A549 (cell line): ENCODE measurements around the gene MYBPC2. TPM values are rescaled to one million over a fixed set of nuclear protein-coding genes. Genes with fewer than 3 reads are reported as not detected.

ENCODE experiments used
- ATAC-seq, 2 experiments: fragments of 200-7000 bp in 1 of 2; fragments of >200 bp in 1 of 2; cut with Nextera tagmentation in 1 of 2; cut with Tn5 transposase in 1 of 2; 3 replicates each; pipeline versions ENCODE4 v1.8.0 to v1.9.1; 2018 to 2020; ENCODE audit warnings: mild to moderate bottlenecking in 1 of 2, moderate library complexity in 1 of 2
- CTCF ChIA-PET: fragments of 300-600 bp; sonication (Branson Sonifier 250); formaldehyde crosslinking; extraction: SDS; loops from one replicate; lab custom pipeline; 2021; ENCODE audit warnings: antibody characterized with exemption, inconsistent platforms; lab: Yijun Ruan, JAX
- POLR2A ChIA-PET: fragments of 350-600 bp; formaldehyde crosslinking; extraction: SDS; loops from one replicate; lab custom pipeline; 2021; ENCODE audit warnings: antibody characterized with exemption, inconsistent platforms; lab: Yijun Ruan, JAX
- DNase-seq, 2 experiments: peaks; one replicate each; pipeline versions ENCODE4 v3.0.0 to v3.0.0-alpha.2; 2011 to 2016; ENCODE audit warnings: low read depth in 1 of 2, low spot score in 1 of 2
- FAIRE-seq: peaks from 2 replicates; lab custom pipeline; 2011; peaks lifted over from hg19 to GRCh38; lab: Jason Lieb, UNC
- H3K27ac ChIP-seq, 2 experiments: fragments of >200 bp; sonication (Bioruptor Twin); formaldehyde crosslinking; 3 replicates each; pipeline ENCODE4 v1.5.1; 2016 to 2017
- H3K4me1 ChIP-seq: fragments of >200 bp; sonication (Bioruptor Twin); formaldehyde crosslinking; 3 replicates; pipeline ENCODE4 v1.6.1; 2016
- H3K4me2 ChIP-seq: fragments of >200 bp; sonication (Bioruptor Twin); formaldehyde crosslinking; 3 replicates; pipeline ENCODE4 v1.6.1; 2016
- H3K4me3 ChIP-seq: fragments of >200 bp; sonication (Bioruptor Twin); formaldehyde crosslinking; 3 replicates; pipeline ENCODE4 v1.5.1; 2016
- H3K9me3 ChIP-seq: fragments of >200 bp; sonication (Bioruptor Twin); formaldehyde crosslinking; 3 replicates; pipeline ENCODE4 v1.6.1; 2016
- CEBPB ChIP-seq, 2 experiments: fragments of >200 bp in 1 of 2; sonication (Bioruptor Twin) in 1 of 2; formaldehyde crosslinking in 1 of 2; IDR thresholded peaks; 2 replicates each; pipeline ENCODE4 v1.6.1; 2012 to 2016
- EHF ChIP-seq: fragments of 250-450 bp; sonication (Bioruptor Pico); IDR thresholded peaks from 2 replicates; pipeline ENCODE4 v1.5.0; 2020; ENCODE audit warnings: mild to moderate bottlenecking
- EHMT2 ChIP-seq: fragments of 200-600 bp; sonication (generic); IDR thresholded peaks from 2 replicates; pipeline ENCODE4 v1.6.1; 2016; ENCODE audit warnings: antibody characterized with exemption, low read depth, mild to moderate bottlenecking, moderate library complexity
- ESRRA ChIP-seq: fragments of 150-350 bp; IDR thresholded peaks from 2 replicates; pipeline ENCODE4 v1.6.1; 2014; ENCODE audit warnings: mild to moderate bottlenecking, low read length, borderline replicate concordance
- FOSB ChIP-seq: fragments of 250-450 bp; sonication (Bioruptor Pico); IDR thresholded peaks from 2 replicates; pipeline ENCODE4 v1.5.0; 2020; ENCODE audit warnings: mild to moderate bottlenecking, moderate library complexity
- GATA3 ChIP-seq: IDR thresholded peaks from 2 replicates; pipeline ENCODE4 v1.6.1; 2012; ENCODE audit warnings: borderline replicate concordance
- HDAC2 ChIP-seq: fragments of 200-600 bp; sonication (generic); IDR thresholded peaks from 2 replicates; pipeline ENCODE4 v1.6.1; 2016
- HEYL ChIP-seq: fragments of 250-450 bp; sonication (Bioruptor Pico); IDR thresholded peaks from 2 replicates; pipeline ENCODE4 v1.8.0; 2021; ENCODE audit warnings: mild to moderate bottlenecking, moderate library complexity
- HOXA7 ChIP-seq: fragments of 250-450 bp; sonication (Bioruptor Pico); IDR thresholded peaks from 2 replicates; pipeline ENCODE4 v1.5.0; 2020; ENCODE audit warnings: mild to moderate bottlenecking, moderate library complexity
- HOXB13 ChIP-seq: fragments of 250-450 bp; sonication (Bioruptor Pico); IDR thresholded peaks from 2 replicates; pipeline ENCODE4 v1.5.0; 2020; ENCODE audit warnings: low read depth, mild to moderate bottlenecking, moderate library complexity
- MAFK ChIP-seq: fragments of 450-650 bp; IDR thresholded peaks from 2 replicates; pipeline ENCODE4 v1.6.1; 2014; ENCODE audit not compliant: partially characterized antibody
- POLR2AphosphoS2 ChIP-seq: conservative IDR thresholded peaks from 2 replicates; pipeline ENCODE4 v1.6.1; 2012; ENCODE audit warnings: low read length, improper control_type of control experiment, inconsistent platforms
- RARB ChIP-seq: fragments of 250-450 bp; sonication (Bioruptor Pico); IDR thresholded peaks from 2 replicates; pipeline ENCODE4 v1.8.0; 2021; ENCODE audit warnings: mild to moderate bottlenecking, moderate library complexity
- ZC3H11A ChIP-seq: fragments of 450-650 bp; IDR thresholded peaks from 2 replicates; pipeline ENCODE4 v1.6.1; 2014; ENCODE audit warnings: antibody characterized with exemption, mild to moderate bottlenecking
- WGBS: methylation state at CpG from one replicate; pipeline ENCODE4 v1.1.6; 2017; ENCODE audit errors: missing lambda C conversion rate; 5-methylcytosine and 5-hydroxymethylcytosine counted together
- polyA plus RNA-seq, 4 experiments: library from polyadenylated mRNA; depleted of rRNA in 3 of 4; stranded (reverse); fragments of >200 nt; fragmentation: RNase III in 1 of 4; extraction: RNeasy Plus Mini Kit Qiagen cat#74134 plus additional on column Dnase treatment in 1 of 4; gene quantifications; 2 replicates in 3 of 4; 3 replicates in 1 of 4; pipeline ENCODE4 v1.2.3, GENCODE V29; 2011 to 2017
- TF ChIP-seq, protein P1 (sequence below): fragments of 250-450 bp; sonication (Bioruptor Pico); IDR thresholded peaks from 2 replicates; pipeline ENCODE4 v1.5.0; 2020; ENCODE audit warnings: low read depth, mild to moderate bottlenecking, moderate library complexity
- TF ChIP-seq, protein P2 (sequence below): fragments of 450-650 bp; IDR thresholded peaks from 2 replicates; pipeline ENCODE4 v1.6.1; 2014; ENCODE audit warnings: antibody characterized with exemption

The MYBPC2 gene
- polyA plus RNA-seq, 2 of the 4 experiments (the other 2 are of a cell fraction), result 0.10 TPM; not detected in 1

- Histone ChIP-seq H3K4me3 (no peak overlapping the region), H3K4me1 (no peaks in the 10 kb centered on the region), H3K9me3 (no peaks in the 10 kb centered on the region), H3K27ac (no peak overlapping the region), H3K4me2 (no peak overlapping the region)
- no peak for TF ChIP-seq HDAC2
- TF ChIP-seq GATA3, result no peak
- TF ChIP-seq EHMT2, result no peak
- TF ChIP-seq HOXB13 (CRISPR knock-in tag), result no peak
- ChIA-PET CTCF (interaction anchor here (0.8 to 3.9 kb wide), 4 partner anchors 8 to 29 kb away, joined by 5 to 24 read pairs (median 10); no protein-coding TSS in a partner anchor), POLR2A (no interaction called here)
- ATAC-seq (no peak), DNase-seq (no peak), FAIRE-seq (no peak)
- WGBS, result 0% methylated on average over 1 of the region's 1 CpG
These were observed 11.4 kb downstream of the MYBPC2 start for GRCh38 chr19:50444059-50444458.

GRCh38 chr19:50447053-50447452 lies 14.4 kb downstream of the MYBPC2 start:
- no peak for FAIRE-seq
- ChIA-PET CTCF (interaction anchor here (1.0 to 3.0 kb wide), 3 partner anchors 14 to 90 kb away, joined by 3 to 16 read pairs (median 3); no protein-coding TSS in a partner anchor), POLR2A (no interaction called here)
- Histone ChIP-seq H3K4me2 (no peak overlapping the region), H3K4me1 (no peaks in the 10 kb centered on the region), H3K9me3 (no peaks in the 10 kb centered on the region), H3K27ac (no peak overlapping the region), H3K4me3 (no peak overlapping the region)
- ATAC-seq, result no peak
- 55% methylated on average over 5 of the region's 5 CpGs for WGBS
- no peak for DNase-seq
- no peak for TF ChIP-seq HOXA7

DNA sequence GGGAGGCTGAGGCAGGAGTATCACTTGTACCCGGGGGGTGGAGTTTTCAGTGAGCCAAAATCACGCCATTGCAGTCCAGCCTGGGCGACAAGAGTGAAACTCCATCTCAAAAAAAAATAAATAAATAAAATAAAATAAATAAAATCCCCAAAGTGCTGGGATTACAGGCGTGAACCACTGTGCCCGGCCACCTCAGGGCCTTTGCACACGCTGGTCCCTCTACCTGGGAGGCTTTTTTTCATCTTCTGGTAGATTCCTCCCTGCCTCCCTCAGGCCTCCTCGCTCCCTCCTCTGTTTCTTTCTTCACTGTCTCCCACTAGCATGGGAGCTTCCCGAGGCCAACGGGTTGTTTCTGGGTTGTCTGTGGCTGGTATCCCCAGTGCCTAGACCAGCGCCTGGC lies 15.1 kb downstream of the MYBPC2 start:
- ChIA-PET POLR2A (no interaction called here), CTCF (interaction anchor here (0.5 to 3.7 kb wide), 3 partner anchors 14 to 266 kb away, joined by 3 to 25 read pairs (median 4); no protein-coding TSS in a partner anchor)
- no peak overlapping the region for H3K27ac ChIP-seq
- DNase-seq (no peak), ATAC-seq (no peak), FAIRE-seq (no peak)
- no peak overlapping the region for H3K4me2 ChIP-seq
- 73% methylated on average over 10 of the region's 10 CpGs for WGBS
- H3K4me3 ChIP-seq, result no peak overlapping the region
- TF ChIP-seq HEYL, result no peak
- TF ChIP-seq, protein P1, sequence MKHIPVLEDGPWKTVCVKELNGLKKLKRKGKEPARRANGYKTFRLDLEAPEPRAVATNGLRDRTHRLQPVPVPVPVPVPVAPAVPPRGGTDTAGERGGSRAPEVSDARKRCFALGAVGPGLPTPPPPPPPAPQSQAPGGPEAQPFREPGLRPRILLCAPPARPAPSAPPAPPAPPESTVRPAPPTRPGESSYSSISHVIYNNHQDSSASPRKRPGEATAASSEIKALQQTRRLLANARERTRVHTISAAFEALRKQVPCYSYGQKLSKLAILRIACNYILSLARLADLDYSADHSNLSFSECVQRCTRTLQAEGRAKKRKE, result no peak
- no peak for TF ChIP-seq ZC3H11A
- TF ChIP-seq FOSB, result no peak
- TF ChIP-seq EHF (CRISPR knock-in tag), result no peak
- TF ChIP-seq, protein P2, sequence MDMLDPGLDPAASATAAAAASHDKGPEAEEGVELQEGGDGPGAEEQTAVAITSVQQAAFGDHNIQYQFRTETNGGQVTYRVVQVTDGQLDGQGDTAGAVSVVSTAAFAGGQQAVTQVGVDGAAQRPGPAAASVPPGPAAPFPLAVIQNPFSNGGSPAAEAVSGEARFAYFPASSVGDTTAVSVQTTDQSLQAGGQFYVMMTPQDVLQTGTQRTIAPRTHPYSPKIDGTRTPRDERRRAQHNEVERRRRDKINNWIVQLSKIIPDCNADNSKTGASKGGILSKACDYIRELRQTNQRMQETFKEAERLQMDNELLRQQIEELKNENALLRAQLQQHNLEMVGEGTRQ, result no peak
- TF ChIP-seq CEBPB (IDR thresholded peaks at IDR 0.05), result no peak
- no peaks in the 10 kb centered on the region for H3K4me1 ChIP-seq
- H3K9me3 ChIP-seq, result no peaks in the 10 kb centered on the region

DNA sequence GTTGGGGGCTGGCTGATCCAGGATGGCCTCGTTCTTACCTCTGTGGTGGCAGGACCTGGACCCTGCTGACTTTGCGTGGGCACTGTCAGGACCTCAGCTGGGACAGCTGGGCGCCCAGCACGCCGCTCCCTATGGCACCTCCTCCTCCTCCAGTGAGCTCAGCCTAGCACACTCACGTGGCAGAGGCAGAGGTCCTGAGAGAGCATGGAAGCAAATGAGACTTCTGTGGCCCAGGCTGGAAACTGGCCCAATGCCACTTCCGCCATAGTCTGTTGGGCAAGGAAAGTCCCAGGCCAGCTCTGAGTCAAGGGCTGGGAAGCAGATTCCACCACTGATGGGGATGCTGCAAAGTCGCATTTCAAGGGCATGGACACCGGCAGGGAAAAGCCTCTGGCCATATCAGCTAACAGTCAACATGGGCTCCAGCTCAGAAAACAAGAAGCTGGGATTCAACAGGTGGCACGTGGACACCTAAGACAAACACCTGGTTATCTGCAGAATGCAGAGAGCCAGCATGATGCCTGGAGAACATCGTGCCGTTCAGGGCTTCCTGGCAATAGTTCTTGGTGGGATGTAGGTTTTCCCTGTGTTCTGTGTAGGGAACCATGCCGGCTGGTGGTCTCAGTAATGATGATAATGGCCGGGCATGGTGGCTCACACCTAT lies 16.7 kb downstream of the MYBPC2 start:
- CTCF ChIA-PET, result interaction anchor here (0.9 to 3.7 kb wide), 5 partner anchors 12 to 92 kb away, joined by 3 to 25 read pairs (median 5); no protein-coding TSS in a partner anchor
- peak; percentile 28 to 34; a peak in 2 of 6 replicates for ATAC-seq

More for the DNA sequence above, 16.7 kb downstream of the MYBPC2 start:
- Histone ChIP-seq H3K4me3 (no peak overlapping the region), H3K27ac (no peak overlapping the region), H3K9me3 (no peaks in the 10 kb centered on the region), H3K4me2 (no peak overlapping the region), H3K4me1 (no peaks in the 10 kb centered on the region)
- TF ChIP-seq, protein P1, result no peak
- TF ChIP-seq RARB (CRISPR knock-in tag) (no peak), POLR2AphosphoS2 (no peak), MAFK (no peak), ESRRA (no peak)
- FAIRE-seq (no peak), DNase-seq (peak in 1 of 2 experiments; percentile 38)
- POLR2A ChIA-PET, result no interaction called here
- 43% methylated on average over 14 of the region's 14 CpGs for WGBS
